Smooth muscle cell (in vitro differentiated cells): Measurements from ENCODE around the gene EPB41L1. TPM values are rescaled to one million over a fixed set of nuclear protein-coding genes. Genes with fewer than 3 reads are reported as not detected.

Source experiments
- DNase-seq: peaks from one replicate; lab custom pipeline; 2025; ENCODE audit not compliant: unreplicated experiment; lab: John Stamatoyannopoulos, UW
- H2AFZ ChIP-seq: fragments of 200-600 bp; sonication (generic); 2 replicates; pipeline ENCODE4 v1.6.0; 2016; ENCODE audit warnings: antibody characterized with exemption, low read depth, mild to moderate bottlenecking
- H3F3A ChIP-seq: fragments of 200-600 bp; sonication (generic); 2 replicates; pipeline ENCODE4 v1.6.0; 2017; ENCODE audit warnings: antibody characterized with exemption, low read depth
- H3K27ac ChIP-seq: fragments of 200-600 bp; sonication (generic); 2 replicates; pipeline ENCODE4 v1.5.1; 2016; ENCODE audit warnings: low read depth, mild to moderate bottlenecking
- H3K27me3 ChIP-seq: fragments of 200-600 bp; sonication (generic); 2 replicates; pipeline ENCODE4 v1.6.1; 2016; ENCODE audit warnings: low read depth, mild to moderate bottlenecking
- H3K36me3 ChIP-seq: fragments of 200-600 bp; sonication (generic); 2 replicates; pipeline ENCODE4 v1.5.1; 2016; ENCODE audit warnings: low read depth
- H3K4me1 ChIP-seq: fragments of 200-600 bp; sonication (generic); 2 replicates; pipeline ENCODE4 v1.5.1; 2016; ENCODE audit warnings: low read depth
- H3K4me2 ChIP-seq: fragments of 200-600 bp; sonication (generic); 2 replicates; pipeline ENCODE4 v1.6.0; 2016; ENCODE audit warnings: mild to moderate bottlenecking
- H3K4me3 ChIP-seq: fragments of 200-600 bp; sonication (generic); 2 replicates; pipeline ENCODE4 v1.5.1; 2016; ENCODE audit warnings: mild to moderate bottlenecking
- H3K79me2 ChIP-seq: fragments of 200-600 bp; sonication (generic); 2 replicates; pipeline ENCODE4 v1.6.0; 2016; ENCODE audit warnings: low read depth, mild to moderate bottlenecking
- H3K9ac ChIP-seq: fragments of 200-600 bp; sonication (generic); 2 replicates; pipeline ENCODE4 v1.6.0; 2016; ENCODE audit warnings: low read depth
- H3K9me3 ChIP-seq: fragments of 200-600 bp; sonication (generic); replicated peaks from 2 replicates; pipeline ENCODE4 v1.5.1; 2016; ENCODE audit warnings: low read depth
- H4K20me1 ChIP-seq: fragments of 200-600 bp; sonication (generic); 2 replicates; pipeline ENCODE4 v1.6.0; 2016; ENCODE audit warnings: low read depth
- CTCF ChIP-seq: fragments of 200-600 bp; sonication (generic); IDR thresholded peaks from 2 replicates; pipeline ENCODE4 v1.5.1; 2017; ENCODE audit warnings: borderline replicate concordance, mild to moderate bottlenecking, antibody characterized with exemption; ENCODE audit not compliant: insufficient read depth, poor library complexity, severe bottlenecking
- WGBS: methylation state at CpG from one replicate; pipeline ENCODE4 v1.1.7; 2016; ENCODE audit warnings: low lambda C conversion rate; 5-methylcytosine and 5-hydroxymethylcytosine counted together
- polyA plus RNA-seq: library from polyadenylated mRNA; unstranded; fragments of >200 nt; fragmentation: Nextera tagmentation; extraction: Ambion mirVana; gene quantifications from 2 replicates; pipeline ENCODE4 v1.2.1, GENCODE V29; 2016
- total RNA-seq: library from RNA; depleted of rRNA; stranded (reverse); fragments of >200 nt; gene quantifications from 2 replicates; pipeline ENCODE4 v1.2.3, GENCODE V29; 2014

EPB41L1 gene
- total and polyA plus RNA-seq, 2 experiments from 2014 or later: 14.8 to 18.0 TPM

- H3K4me2 ChIP-seq: no peak overlapping the region
- no peaks in the 10 kb centered on the region for H3K79me2 ChIP-seq
- TF ChIP-seq CTCF: no peak
- no peak overlapping the region for H3K27ac ChIP-seq
- no peaks in the 10 kb centered on the region for H3K36me3 ChIP-seq
- H3K4me3 ChIP-seq: no peak overlapping the region
- no peaks in the 10 kb centered on the region for H3K9me3 ChIP-seq
- WGBS: 61% methylated on average over 16 of the region's 16 CpGs
- no peaks in the 10 kb centered on the region for H3F3A ChIP-seq
- no peaks in the 10 kb centered on the region for H3K4me1 ChIP-seq
- H2AFZ ChIP-seq: no peak overlapping the region
- no peak overlapping the region for H3K9ac ChIP-seq
- no peaks in the 10 kb centered on the region for H3K27me3 ChIP-seq
- H4K20me1 ChIP-seq: peaks cover under 1% of the 10 kb centered on the region
- no peak for DNase-seq
Observed at GRCh38 chr20:36259177-36260061, 104.9 kb downstream of the EPB41L1 start.

GRCh38 chr20:36260316-36260715, 105.8 kb downstream of the EPB41L1 start:
- no peak overlapping the region for H3K4me2 ChIP-seq
- H2AFZ ChIP-seq: no peak overlapping the region
- no peaks in the 10 kb centered on the region for H3K9me3 ChIP-seq
- no peak for DNase-seq
- no peaks in the 10 kb centered on the region for H3K27me3 ChIP-seq
- 91% methylated on average over 7 of the region's 7 CpGs for WGBS
- no peak overlapping the region for H3K27ac ChIP-seq
- no peak overlapping the region for H3K4me3 ChIP-seq
- no peaks in the 10 kb centered on the region for H4K20me1 ChIP-seq
- no peak overlapping the region for H3K9ac ChIP-seq
- H3K4me1 ChIP-seq: no peaks in the 10 kb centered on the region
- no peak for TF ChIP-seq CTCF
- no peaks in the 10 kb centered on the region for H3K36me3 ChIP-seq
- H3K79me2 ChIP-seq: no peaks in the 10 kb centered on the region
- no peaks in the 10 kb centered on the region for H3F3A ChIP-seq

- no peak overlapping the region for H3K4me2 ChIP-seq
- H3F3A ChIP-seq: no peaks in the 10 kb centered on the region
- H3K9me3 ChIP-seq: no peaks in the 10 kb centered on the region
- no peak overlapping the region for H3K4me3 ChIP-seq
- no peak for DNase-seq
- H3K4me1 ChIP-seq: no peaks in the 10 kb centered on the region
- H2AFZ ChIP-seq: no peak overlapping the region
- no peaks in the 10 kb centered on the region for H4K20me1 ChIP-seq
- no peaks in the 10 kb centered on the region for H3K79me2 ChIP-seq
- H3K36me3 ChIP-seq: no peaks in the 10 kb centered on the region
- WGBS: 89% methylated on average over 12 of the region's 12 CpGs
- H3K27ac ChIP-seq: no peak overlapping the region
- TF ChIP-seq CTCF: no peak
- H3K9ac ChIP-seq: no peak overlapping the region
- H3K27me3 ChIP-seq: no peaks in the 10 kb centered on the region
Observed at GRCh38 chr20:36261389-36262105, 107.0 kb downstream of the EPB41L1 start.
